NB4 (cell line): ENCODE results near the gene ITGB3.

Source experiments
- DNase-seq: peaks from one replicate; pipeline ENCODE4 v3.0.0; 2010; ENCODE audit warnings: low read depth
- H3K4me3 ChIP-seq: one replicate; pipeline ENCODE4 v1.5.1; 2011; ENCODE audit warnings: mild to moderate bottlenecking, low read depth, low read length, moderate library complexity
- MYC ChIP-seq: IDR thresholded peaks from 2 replicates; pipeline ENCODE4 v1.6.1; 2011; ENCODE audit warnings: low read depth, low read length
- POLR2A ChIP-seq: IDR thresholded peaks from 2 replicates; pipeline ENCODE4 v1.6.1; 2011; ENCODE audit warnings: mild to moderate bottlenecking; ENCODE audit not compliant: insufficient read length; ENCODE audit errors: extremely low read depth
- TF ChIP-seq, protein P1 (sequence below): IDR thresholded peaks from one replicate; pipeline ENCODE4 v1.5.1; 2012; ENCODE audit warnings: low read depth, low read length
- TF ChIP-seq, protein P2 (sequence below): IDR thresholded peaks from 2 replicates; pipeline ENCODE4 v1.6.1; 2011; ENCODE audit warnings: low read depth, low read length

ITGB3 gene

DNA sequence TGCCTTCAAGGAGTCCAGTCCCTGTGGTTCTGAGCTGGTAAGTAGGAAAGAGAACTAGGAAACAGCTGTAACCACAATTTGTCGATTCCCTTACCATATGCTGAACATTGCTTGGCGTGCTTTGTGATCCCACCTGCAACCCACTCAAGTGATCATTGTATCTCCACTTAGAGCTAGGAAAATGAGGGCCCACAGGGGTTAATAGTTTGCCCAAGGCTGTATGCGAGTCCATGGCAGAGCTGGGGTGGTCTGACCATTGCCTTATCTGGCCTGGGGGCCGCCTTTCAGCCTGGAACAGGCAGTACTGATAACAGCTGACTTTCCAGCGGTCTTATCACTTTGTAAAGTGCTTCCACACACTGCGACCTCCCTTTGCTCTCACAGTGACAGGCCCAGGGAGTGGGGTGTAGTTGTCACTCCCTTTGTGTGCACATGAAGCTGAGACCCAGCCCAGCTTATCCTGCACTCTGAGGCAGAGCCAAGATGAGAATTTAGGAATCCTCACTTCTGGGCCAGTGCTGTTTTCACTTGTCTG lies 34.7 kb upstream of the ITGB3 start:
- TF ChIP-seq POLR2A (no peak), MYC (no peak)
- TF ChIP-seq, protein P1, sequence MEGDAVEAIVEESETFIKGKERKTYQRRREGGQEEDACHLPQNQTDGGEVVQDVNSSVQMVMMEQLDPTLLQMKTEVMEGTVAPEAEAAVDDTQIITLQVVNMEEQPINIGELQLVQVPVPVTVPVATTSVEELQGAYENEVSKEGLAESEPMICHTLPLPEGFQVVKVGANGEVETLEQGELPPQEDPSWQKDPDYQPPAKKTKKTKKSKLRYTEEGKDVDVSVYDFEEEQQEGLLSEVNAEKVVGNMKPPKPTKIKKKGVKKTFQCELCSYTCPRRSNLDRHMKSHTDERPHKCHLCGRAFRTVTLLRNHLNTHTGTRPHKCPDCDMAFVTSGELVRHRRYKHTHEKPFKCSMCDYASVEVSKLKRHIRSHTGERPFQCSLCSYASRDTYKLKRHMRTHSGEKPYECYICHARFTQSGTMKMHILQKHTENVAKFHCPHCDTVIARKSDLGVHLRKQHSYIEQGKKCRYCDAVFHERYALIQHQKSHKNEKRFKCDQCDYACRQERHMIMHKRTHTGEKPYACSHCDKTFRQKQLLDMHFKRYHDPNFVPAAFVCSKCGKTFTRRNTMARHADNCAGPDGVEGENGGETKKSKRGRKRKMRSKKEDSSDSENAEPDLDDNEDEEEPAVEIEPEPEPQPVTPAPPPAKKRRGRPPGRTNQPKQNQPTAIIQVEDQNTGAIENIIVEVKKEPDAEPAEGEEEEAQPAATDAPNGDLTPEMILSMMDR: no peak
- TF ChIP-seq, protein P2, sequence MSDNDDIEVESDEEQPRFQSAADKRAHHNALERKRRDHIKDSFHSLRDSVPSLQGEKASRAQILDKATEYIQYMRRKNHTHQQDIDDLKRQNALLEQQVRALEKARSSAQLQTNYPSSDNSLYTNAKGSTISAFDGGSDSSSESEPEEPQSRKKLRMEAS: no peak

DNA sequence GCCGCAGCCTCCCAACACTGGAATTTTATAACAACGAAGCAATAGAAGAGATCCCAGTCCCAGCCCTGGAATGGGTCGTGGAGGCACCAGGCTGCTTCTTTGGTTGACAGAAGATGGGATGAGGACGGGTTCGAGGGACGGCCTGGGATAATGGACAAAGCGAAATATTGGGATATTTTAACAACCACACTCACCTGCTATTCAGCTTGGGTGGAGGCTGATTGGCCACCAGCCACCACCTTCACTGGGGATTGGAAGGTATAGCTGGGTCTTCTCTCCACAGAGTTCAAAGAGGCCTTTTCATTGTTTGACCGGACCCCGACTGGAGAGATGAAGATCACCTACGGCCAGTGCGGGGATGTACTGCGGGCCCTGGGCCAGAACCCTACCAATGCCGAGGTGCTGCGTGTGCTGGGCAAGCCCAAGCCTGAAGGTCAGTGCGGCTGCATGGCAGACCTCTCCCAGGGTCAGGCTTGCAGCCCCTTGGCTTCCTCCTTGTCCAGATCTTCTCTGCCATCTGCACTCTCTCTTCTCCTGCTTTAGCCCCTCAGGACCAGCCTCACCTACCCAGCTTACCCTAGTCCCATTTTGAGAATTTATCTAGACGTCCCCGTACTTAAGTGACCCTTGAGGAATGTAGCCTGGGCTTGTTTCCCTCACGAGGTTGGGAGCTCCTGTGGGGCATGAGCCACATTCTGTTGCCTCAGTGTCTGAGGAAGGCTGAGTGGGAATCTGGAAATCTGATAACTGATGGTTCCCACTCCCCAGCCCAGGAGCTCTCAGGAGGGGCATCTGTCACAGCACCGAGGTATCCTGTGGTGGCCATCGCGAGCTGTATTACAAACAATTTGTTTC lies 33.8 kb upstream of the ITGB3 start:
- TF ChIP-seq POLR2A (no peak), MYC (no peak)
- TF ChIP-seq, protein P1: no peak
- TF ChIP-seq, protein P2: no peak

More for the DNA sequence above, 34.7 kb upstream of the ITGB3 start:
- DNase-seq: no peak
- H3K4me3 ChIP-seq: no peak overlapping the region

DNA sequence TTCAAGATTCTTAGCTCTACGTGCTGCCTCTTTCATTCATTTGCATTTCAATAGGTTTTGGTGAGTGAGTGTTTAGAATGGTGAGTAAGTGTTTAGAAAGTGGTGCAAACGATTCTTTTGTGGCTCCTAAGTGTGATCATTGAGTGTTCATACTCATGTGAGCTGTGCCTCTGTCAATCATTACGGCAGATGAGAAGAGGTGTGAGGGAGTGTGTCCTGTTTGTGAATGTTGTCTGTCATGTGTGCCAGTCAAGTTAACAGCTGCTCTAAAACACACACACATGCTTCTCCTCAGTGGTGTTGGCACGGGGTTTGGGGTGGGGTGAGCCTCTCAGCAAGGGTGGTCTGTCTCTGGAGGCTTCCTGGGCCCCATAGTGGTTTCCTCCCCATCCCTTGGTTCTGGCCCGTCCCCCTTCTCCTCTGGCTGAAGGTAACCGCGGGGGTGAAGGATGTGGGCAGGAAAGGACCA lies 33.1 kb upstream of the ITGB3 start:
- no peak for DNase-seq
- TF ChIP-seq MYC: no peak
- TF ChIP-seq POLR2A: no peak
- TF ChIP-seq, protein P1: no peak
- TF ChIP-seq, protein P2: no peak
- no peak overlapping the region for H3K4me3 ChIP-seq

More for the DNA sequence above, 33.8 kb upstream of the ITGB3 start:
- DNase-seq: no peak
- H3K4me3 ChIP-seq: no peak overlapping the region

DNA sequence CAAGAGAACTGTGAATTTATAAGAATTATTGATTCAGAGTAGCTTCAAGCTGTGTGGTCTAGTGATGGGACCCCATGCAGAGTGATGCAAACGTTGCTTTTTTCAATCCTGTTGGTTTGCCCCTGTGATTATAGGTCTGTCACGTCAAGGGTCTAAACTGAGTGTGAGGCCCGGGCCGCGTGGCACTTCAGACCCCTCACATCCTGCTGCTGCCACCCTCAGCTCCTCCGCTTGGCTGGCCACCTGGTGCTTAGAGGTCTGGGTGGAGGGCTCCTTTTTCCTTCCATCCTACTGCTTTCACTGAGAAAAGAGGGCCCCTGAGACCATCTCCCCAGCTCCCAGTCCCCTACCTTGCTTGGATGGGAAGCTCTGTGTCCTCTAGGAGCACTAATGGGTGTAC lies 32.5 kb upstream of the ITGB3 start:
- TF ChIP-seq MYC: no peak
- TF ChIP-seq, protein P2: no peak
- TF ChIP-seq, protein P1: no peak
- no peak for TF ChIP-seq POLR2A
- DNase-seq: no peak
- H3K4me3 ChIP-seq: no peak overlapping the region

DNA sequence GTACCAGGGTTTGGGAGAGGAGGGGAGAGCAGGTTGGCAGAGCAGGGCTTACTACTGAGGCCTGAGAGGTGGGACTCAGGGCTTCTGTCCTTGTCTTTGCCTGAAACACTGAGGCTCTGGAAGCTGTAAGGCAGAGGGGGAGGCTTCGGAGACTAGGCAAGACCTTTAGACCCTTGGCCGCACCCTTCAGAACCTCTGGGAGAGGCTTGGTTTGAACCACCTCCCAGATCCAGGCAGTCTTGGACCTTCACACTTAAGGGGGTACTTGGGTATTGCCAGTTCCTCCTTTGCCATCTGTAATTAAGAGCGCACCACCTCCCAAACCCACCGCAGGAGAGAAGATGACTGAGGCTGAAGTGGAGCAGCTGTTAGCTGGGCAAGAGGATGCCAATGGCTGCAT lies 31.6 kb upstream of the ITGB3 start:
- TF ChIP-seq MYC (no peak), POLR2A (no peak)
- TF ChIP-seq, protein P2: no peak
- TF ChIP-seq, protein P1: no peak
- no peak overlapping the region for H3K4me3 ChIP-seq
- DNase-seq: no peak
